GM18511 (cell line): ENCODE results near the gene PPP2R2D.

Experiments used
- ATAC-seq: cut with Tn5 transposase; IDR thresholded peaks from one replicate; pipeline ENCODE4 v1.9.1; 2021; ENCODE audit warnings: mild to moderate bottlenecking, moderate library complexity; ENCODE audit not compliant: unreplicated experiment

The PPP2R2D gene

GRCh38 chr10:131886237-131886636, 14.6 kb upstream of the PPP2R2D start:
- no peak for ATAC-seq

- no peak for ATAC-seq
These were observed 12.6 kb upstream of the PPP2R2D start for GRCh38 chr10:131888186-131888604.

GRCh38 chr10:131889755-131890154, 11.1 kb upstream of the PPP2R2D start:
- no peak for ATAC-seq

GRCh38 chr10:131890276-131891195, 10.3 kb upstream of the PPP2R2D start:
- ATAC-seq: no peak

- ATAC-seq: no peak
These were observed 9.4 kb upstream of the PPP2R2D start for GRCh38 chr10:131891196-131891928.

- no peak for ATAC-seq
These were observed 8.6 kb upstream of the PPP2R2D start for GRCh38 chr10:131891929-131892805.

- ATAC-seq: no peak
These were observed 7.8 kb upstream of the PPP2R2D start for GRCh38 chr10:131892806-131893675.

- ATAC-seq: no peak
These were observed 5.7 kb upstream of the PPP2R2D start for GRCh38 chr10:131895116-131895515.

- ATAC-seq: no peak
These were observed 4.4 kb upstream of the PPP2R2D start for GRCh38 chr10:131896403-131896802.

- ATAC-seq: no peak
These were observed 3.4 kb upstream of the PPP2R2D start for GRCh38 chr10:131897297-131897899.

GRCh38 chr10:131898061-131898460, 2.7 kb upstream of the PPP2R2D start:
- no peak for ATAC-seq

GRCh38 chr10:131898713-131899112, 2.1 kb upstream of the PPP2R2D start:
- no peak for ATAC-seq

GRCh38 chr10:131899116-131899690, 1.6 kb upstream of the PPP2R2D start:
- no peak for ATAC-seq

GRCh38 chr10:131899695-131900349, 986 bp upstream of the PPP2R2D start:
- no peak for ATAC-seq

- peak; percentile 29 for ATAC-seq
These were observed 497 bp downstream of the PPP2R2D start for GRCh38 chr10:131901181-131901829.

GRCh38 chr10:131902211-131902610, 1.4 kb downstream of the PPP2R2D start:
- ATAC-seq: no peak

- ATAC-seq: no peak
These were observed 1.9 kb downstream of the PPP2R2D start for GRCh38 chr10:131902691-131903090.

- ATAC-seq: no peak
These were observed 4.4 kb downstream of the PPP2R2D start for GRCh38 chr10:131905267-131905571.
